Upper lobe of left lung (tissue), 4 donors: ENCODE results near the gene CLDN18.

Experiments used
- POLR2A ChIP-seq, 4 donors: fragments of 450-650 bp; IDR thresholded peaks; one replicate each; pipeline ENCODE4 v1.5.1; 2016 to 2017; ENCODE audit warnings: antibody characterized with exemption in 4 of 4, mild to moderate bottlenecking in 2 of 4
- TF ChIP-seq, protein P1 (sequence below), 6 experiments: fragments of 450-650 bp in 4 of 6; fragments of 200-600 bp in 2 of 6; sonication (generic) in 2 of 6; IDR thresholded peaks; one replicate each; pipeline ENCODE4 v1.5.1; 2016 to 2019; ENCODE audit warnings: antibody characterized with exemption in 6 of 6

DNA sequence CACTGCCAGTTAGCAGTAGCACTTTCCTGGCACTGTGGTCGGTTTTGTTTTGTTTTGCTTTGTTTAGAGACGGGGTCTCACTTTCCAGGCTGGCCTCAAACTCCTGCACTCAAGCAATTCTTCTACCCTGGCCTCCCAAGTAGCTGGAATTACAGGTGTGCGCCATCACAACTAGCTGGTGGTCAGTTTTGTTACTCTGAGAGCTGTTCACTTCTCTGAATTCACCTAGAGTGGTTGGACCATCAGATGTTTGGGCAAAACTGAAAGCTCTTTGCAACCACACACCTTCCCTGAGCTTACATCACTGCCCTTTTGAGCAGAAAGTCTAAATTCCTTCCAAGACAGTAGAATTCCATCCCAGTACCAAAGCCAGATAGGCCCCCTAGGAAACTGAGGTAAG, 22.6 kb downstream of the CLDN18 start:
- no peak for TF ChIP-seq POLR2A (IDR thresholded peaks at IDR 0.05)
- TF ChIP-seq, protein P1, sequence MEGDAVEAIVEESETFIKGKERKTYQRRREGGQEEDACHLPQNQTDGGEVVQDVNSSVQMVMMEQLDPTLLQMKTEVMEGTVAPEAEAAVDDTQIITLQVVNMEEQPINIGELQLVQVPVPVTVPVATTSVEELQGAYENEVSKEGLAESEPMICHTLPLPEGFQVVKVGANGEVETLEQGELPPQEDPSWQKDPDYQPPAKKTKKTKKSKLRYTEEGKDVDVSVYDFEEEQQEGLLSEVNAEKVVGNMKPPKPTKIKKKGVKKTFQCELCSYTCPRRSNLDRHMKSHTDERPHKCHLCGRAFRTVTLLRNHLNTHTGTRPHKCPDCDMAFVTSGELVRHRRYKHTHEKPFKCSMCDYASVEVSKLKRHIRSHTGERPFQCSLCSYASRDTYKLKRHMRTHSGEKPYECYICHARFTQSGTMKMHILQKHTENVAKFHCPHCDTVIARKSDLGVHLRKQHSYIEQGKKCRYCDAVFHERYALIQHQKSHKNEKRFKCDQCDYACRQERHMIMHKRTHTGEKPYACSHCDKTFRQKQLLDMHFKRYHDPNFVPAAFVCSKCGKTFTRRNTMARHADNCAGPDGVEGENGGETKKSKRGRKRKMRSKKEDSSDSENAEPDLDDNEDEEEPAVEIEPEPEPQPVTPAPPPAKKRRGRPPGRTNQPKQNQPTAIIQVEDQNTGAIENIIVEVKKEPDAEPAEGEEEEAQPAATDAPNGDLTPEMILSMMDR (IDR thresholded peaks at IDR 0.05): no peak
